H9 (cell line): ENCODE results near the gene CCDC170. TPM values are rescaled to one million over a fixed set of nuclear protein-coding genes. Genes with fewer than 3 reads are reported as not detected.

Experiments used
- DNase-seq: peaks from one replicate; pipeline ENCODE4 v3.0.0-alpha.2; 2017
- H2AFZ ChIP-seq: one replicate; pipeline ENCODE4 v1.6.1; 2013; ENCODE audit warnings: mild to moderate bottlenecking, low read length, control low read depth, moderate library complexity
- H2AK5ac ChIP-seq: 2 replicates; pipeline ENCODE4 v1.6.1; 2013; ENCODE audit warnings: low read length, control low read depth, mixed read lengths; ENCODE audit not compliant: insufficient read length
- H2BK120ac ChIP-seq: one replicate; pipeline ENCODE4 v1.6.1; 2013; ENCODE audit warnings: low read depth, mild to moderate bottlenecking, low read length, control low read depth, inconsistent platforms; ENCODE audit not compliant: poor library complexity, severe bottlenecking
- H2BK12ac ChIP-seq: 2 replicates; pipeline ENCODE4 v1.6.1; 2013; ENCODE audit warnings: low read length, control low read depth, mixed read lengths, low read depth; ENCODE audit not compliant: insufficient read length
- H2BK15ac ChIP-seq: 2 replicates; pipeline ENCODE4 v1.6.1; 2013; ENCODE audit warnings: low read depth, low read length, control low read depth
- H2BK20ac ChIP-seq: one replicate; pipeline ENCODE4 v1.6.1; 2013; ENCODE audit warnings: low read depth, mild to moderate bottlenecking, low read length, control low read depth, inconsistent platforms; ENCODE audit not compliant: poor library complexity, severe bottlenecking
- H2BK5ac ChIP-seq: 2 replicates; pipeline ENCODE4 v1.6.1; 2013; ENCODE audit warnings: low read length, control low read depth, mixed read lengths; ENCODE audit not compliant: insufficient read length
- H3K14ac ChIP-seq: 2 replicates; pipeline ENCODE4 v1.6.1; 2013; ENCODE audit warnings: low read length, control low read depth; ENCODE audit not compliant: insufficient read depth
- H3K18ac ChIP-seq: 2 replicates; pipeline ENCODE4 v1.6.1; 2013; ENCODE audit warnings: low read depth, mild to moderate bottlenecking, mixed read lengths, low read length, control low read depth; ENCODE audit not compliant: insufficient read length
- H3K23ac ChIP-seq: 2 replicates; pipeline ENCODE4 v1.6.1; 2013; ENCODE audit warnings: low read length, control low read depth, mixed read lengths, low read depth; ENCODE audit not compliant: insufficient read length
- H3K23me2 ChIP-seq: 2 replicates; pipeline ENCODE4 v1.6.1; 2013; ENCODE audit warnings: low read depth, mild to moderate bottlenecking, mixed read lengths, low read length, control low read depth; ENCODE audit not compliant: insufficient read length, poor library complexity, severe bottlenecking
- H3K27ac ChIP-seq: 2 replicates; pipeline ENCODE4 v1.5.1; 2013; ENCODE audit warnings: low read length, control low read depth, mixed read lengths, low read depth; ENCODE audit not compliant: insufficient read length
- H3K27me3 ChIP-seq: 2 replicates; pipeline ENCODE4 v1.6.1; 2013; ENCODE audit warnings: low read length, control low read depth, inconsistent platforms; ENCODE audit not compliant: insufficient read depth
- H3K4ac ChIP-seq: 2 replicates; pipeline ENCODE4 v1.6.1; 2013; ENCODE audit warnings: low read depth, mild to moderate bottlenecking, control low read depth, inconsistent platforms, low read length, moderate library complexity
- H3K4me1 ChIP-seq: 2 replicates; pipeline ENCODE4 v1.6.1; 2013; ENCODE audit warnings: low read length, control low read depth, inconsistent platforms; ENCODE audit not compliant: insufficient read depth
- H3K4me2 ChIP-seq: 2 replicates; pipeline ENCODE4 v1.6.1; 2013; ENCODE audit warnings: low read length, control low read depth, mixed read lengths; ENCODE audit not compliant: insufficient read length, insufficient read depth
- H3K56ac ChIP-seq: 2 replicates; pipeline ENCODE4 v1.6.1; 2013; ENCODE audit warnings: low read depth, mild to moderate bottlenecking, mixed read lengths, low read length, control low read depth; ENCODE audit not compliant: insufficient read length
- H3K79me1 ChIP-seq: 2 replicates; pipeline ENCODE4 v1.6.1; 2013; ENCODE audit warnings: low read depth, mild to moderate bottlenecking, moderate library complexity, low read length, control low read depth, inconsistent platforms; ENCODE audit not compliant: insufficient read depth, poor library complexity, severe bottlenecking
- H3K79me2 ChIP-seq: 2 replicates; pipeline ENCODE4 v1.6.1; 2013; ENCODE audit warnings: low read length, control low read depth, inconsistent platforms; ENCODE audit not compliant: insufficient read depth
- H3K9ac ChIP-seq: 2 replicates; pipeline ENCODE4 v1.6.1; 2013; ENCODE audit warnings: low read length, control low read depth, mixed read lengths; ENCODE audit not compliant: insufficient read length; ENCODE audit errors: extremely low read depth
- H3K9me3 ChIP-seq: one replicate; pipeline ENCODE4 v1.6.1; 2013; ENCODE audit warnings: low read depth, low read length, inconsistent platforms; ENCODE audit not compliant: control insufficient read depth
- H3T11ph ChIP-seq: one replicate; pipeline ENCODE4 v1.6.1; 2013; ENCODE audit warnings: mild to moderate bottlenecking, low read length, control low read depth, inconsistent platforms
- H4K20me1 ChIP-seq: one replicate; pipeline ENCODE4 v1.6.1; 2013; ENCODE audit not compliant: control insufficient read depth, insufficient read length, insufficient read depth
- H4K5ac ChIP-seq: 2 replicates; pipeline ENCODE4 v1.6.1; 2013; ENCODE audit warnings: low read depth, mild to moderate bottlenecking, mixed read lengths, low read length, control low read depth; ENCODE audit not compliant: insufficient read length
- H4K8ac ChIP-seq: replicated peaks from 2 replicates; pipeline ENCODE4 v1.6.1; 2013; ENCODE audit warnings: low read length, control low read depth, mixed read lengths, low read depth; ENCODE audit not compliant: insufficient read length
- H4K91ac ChIP-seq: 2 replicates; pipeline ENCODE4 v1.6.1; 2013; ENCODE audit warnings: low read depth, mild to moderate bottlenecking, moderate library complexity, mixed read lengths, low read length, control low read depth; ENCODE audit not compliant: insufficient read length
- H3K27ac Mint-ChIP-seq, 3 experiments: 2 replicates in 2 of 3; 3 replicates in 1 of 3; pipeline ENCODE4 v1.8.0; 2020 to 2021; ENCODE audit warnings: mixed read lengths in 3 of 3, mild to moderate bottlenecking in 1 of 3, moderate library complexity in 1 of 3
- H3K27me3 Mint-ChIP-seq: 2 replicates; pipeline ENCODE4 v1.8.0; 2021; ENCODE audit warnings: low read depth, mild to moderate bottlenecking, moderate library complexity, mixed read lengths
- H3K36me3 Mint-ChIP-seq, 3 experiments: 2 replicates in 2 of 3; 3 replicates in 1 of 3; pipeline ENCODE4 v1.8.0; 2020 to 2021; ENCODE audit warnings: low read depth in 3 of 3, mixed read lengths in 3 of 3; ENCODE audit not compliant: insufficient read depth in 1 of 3
- H3K4me1 Mint-ChIP-seq, 2 experiments: 2 replicates each; pipeline ENCODE4 v1.8.0; 2020; ENCODE audit warnings: mixed read lengths in 2 of 2
- H3K4me3 Mint-ChIP-seq, 2 experiments: 2 replicates in 1 of 2; 3 replicates in 1 of 2; pipeline ENCODE4 v1.8.0; 2020 to 2021; ENCODE audit warnings: mild to moderate bottlenecking in 2 of 2, mixed read lengths in 2 of 2, moderate library complexity in 1 of 2
- H3K9me3 Mint-ChIP-seq, 2 experiments: 2 replicates in 1 of 2; 3 replicates in 1 of 2; pipeline ENCODE4 v1.8.0; 2020; ENCODE audit warnings: mild to moderate bottlenecking in 2 of 2, mixed read lengths in 2 of 2, moderate library complexity in 1 of 2
- CTCF ChIP-seq: fragments of 200-600 bp; sonication (generic); conservative IDR thresholded peaks from 3 replicates; pipeline ENCODE4 v1.8.0; 2021; ENCODE audit warnings: antibody characterized with exemption, mild to moderate bottlenecking
- WGBS: extraction: QIAGEN DNeasy Blood & Tissue Kit; methylation state at CpG from one replicate; pipeline ENCODE4 v1.1.7; 2013; ENCODE audit warnings: missing lambda C conversion rate, low lambda C conversion rate, mixed read lengths; ENCODE audit not compliant: insufficient read length; ENCODE audit errors: extremely low coverage; 5-methylcytosine and 5-hydroxymethylcytosine counted together
- total RNA-seq: library from RNA; stranded (reverse); gene quantifications from 2 replicates; pipeline ENCODE4 v1.2.1, GENCODE V29; 2021

CCDC170 gene
- total RNA-seq, 1 experiment from 2014 or later: 0.07 TPM

GRCh38 chr6:151655099-151655498, 161.3 kb downstream of the CCDC170 start:
- H3K23ac ChIP-seq: no peak overlapping the region
- H2AK5ac ChIP-seq: no peak overlapping the region
- no peak overlapping the region for H2AFZ ChIP-seq
- peaks cover 4 to 5% of the 10 kb centered on the region in 2 experiments; a peak in 3 of 4 replicates for H3K4me1 Mint-ChIP-seq
- no peak overlapping the region for H2BK20ac ChIP-seq
- no peak overlapping the region for H3K56ac ChIP-seq
- H2BK5ac ChIP-seq: no peak overlapping the region
- H4K20me1 ChIP-seq: no peaks in the 10 kb centered on the region
- H3K4me2 ChIP-seq: no peak overlapping the region
- H3K27me3 Mint-ChIP-seq: no peaks in the 10 kb centered on the region
- DNase-seq: no peak
- H3K4ac ChIP-seq: no peak overlapping the region
- no peak overlapping the region for H4K5ac ChIP-seq
- H3K23me2 ChIP-seq: no peaks in the 10 kb centered on the region
- H3K79me2 ChIP-seq: no peaks in the 10 kb centered on the region
- H3K18ac ChIP-seq: no peak overlapping the region
- no peak overlapping the region for H3K27ac ChIP-seq
- no peak for TF ChIP-seq CTCF
- no CpG with 5 or more reads among the region's 2 CpGs for WGBS
- H3K9ac ChIP-seq: no peak overlapping the region
- no peak overlapping the region for H2BK15ac ChIP-seq
- no peak overlapping the region for H4K91ac ChIP-seq
- no peak overlapping the region for H3K4me3 Mint-ChIP-seq
- no peak overlapping the region for H3K14ac ChIP-seq
- H4K8ac ChIP-seq: no peak overlapping the region
- H3K9me3 ChIP-seq: no peaks in the 10 kb centered on the region
- H3K27ac Mint-ChIP-seq: no peak overlapping the region
- H2BK120ac ChIP-seq: no peak overlapping the region
- no peak overlapping the region for H2BK12ac ChIP-seq
- peaks cover 2 to 22% (median 8%) of the 10 kb centered on the region in 3 experiments; a peak in 6 of 7 replicates for H3K36me3 Mint-ChIP-seq
- no peaks in the 10 kb centered on the region for H3K27me3 ChIP-seq
- H3T11ph ChIP-seq: no peak overlapping the region
- peaks cover 16 to 18% of the 10 kb centered on the region in 2 experiments for H3K9me3 Mint-ChIP-seq
- H3K79me1 ChIP-seq: no peaks in the 10 kb centered on the region
- H3K4me1 ChIP-seq: no peaks in the 10 kb centered on the region
